Common myeloid progenitor, CD34-positive (primary cell): ENCODE data around the gene DDX27.

Source experiments
- CTCF ChIA-PET: fragments of 350-600 bp; sonication (Branson Sonifier 250); formaldehyde crosslinking; loops from one replicate; lab custom pipeline; 2021; ENCODE audit warnings: antibody characterized with exemption; lab: Charles Lee
- POLR2A ChIA-PET: fragments of 350-600 bp; sonication (Branson Sonifier 250); formaldehyde crosslinking; loops from one replicate; lab custom pipeline; 2021; ENCODE audit warnings: antibody characterized with exemption; lab: Charles Lee
- DNase-seq, 3 donors: peaks; one replicate each; pipeline versions ENCODE4 v3.0.0 to v3.0.0-alpha.2; 2013
- H3K27ac ChIP-seq, 2 experiments: 1 replicate in 1 of 2; 2 replicates in 1 of 2; pipeline ENCODE4 v1.7.0; 2013; ENCODE audit warnings: inconsistent platforms in 2 of 2, low read length in 2 of 2, mild to moderate bottlenecking in 2 of 2, low read depth in 1 of 2, moderate library complexity in 1 of 2; ENCODE audit not compliant: severe bottlenecking in 2 of 2, insufficient read depth in 1 of 2, poor library complexity in 1 of 2
- H3K27me3 ChIP-seq, 5 experiments: replicated peaks in 2 of 5; 1 replicate in 3 of 5; 2 replicates in 2 of 5; pipeline versions ENCODE4 v1.6.1 to v1.7.0; 2013; ENCODE audit warnings: low read length in 4 of 5, mild to moderate bottlenecking in 2 of 5, moderate library complexity in 2 of 5, inconsistent platforms in 1 of 5; ENCODE audit not compliant: insufficient read depth in 5 of 5, control insufficient read depth in 4 of 5
- H3K36me3 ChIP-seq, 4 experiments: 1 replicate in 2 of 4; 2 replicates in 2 of 4; pipeline versions ENCODE4 v1.6.1 to v1.7.0; 2013; ENCODE audit warnings: low read length in 3 of 4, control low read depth in 1 of 4, mild to moderate bottlenecking in 1 of 4; ENCODE audit not compliant: control insufficient read depth in 4 of 4, insufficient read depth in 4 of 4
- H3K4me1 ChIP-seq, 4 experiments: 1 replicate in 3 of 4; 2 replicates in 1 of 4; pipeline versions ENCODE4 v1.6.1 to v1.7.1; 2013; ENCODE audit warnings: low read length in 3 of 4, mild to moderate bottlenecking in 3 of 4, control low read depth in 1 of 4, inconsistent platforms in 1 of 4, moderate library complexity in 1 of 4; ENCODE audit not compliant: control insufficient read depth in 4 of 4, insufficient read depth in 4 of 4; ENCODE audit errors: control extremely low read depth in 1 of 4
- H3K4me3 ChIP-seq, 7 experiments: 1 replicate in 4 of 7; 2 replicates in 3 of 7; pipeline versions ENCODE4 v1.5.1 to v1.7.0; 2013; ENCODE audit warnings: mild to moderate bottlenecking in 7 of 7, low read length in 6 of 7, moderate library complexity in 6 of 7, inconsistent platforms in 2 of 7, low read depth in 2 of 7, control low read depth in 1 of 7; ENCODE audit not compliant: insufficient read depth in 4 of 7, control insufficient read depth in 1 of 7; ENCODE audit errors: extremely low read depth in 1 of 7
- H3K9me3 ChIP-seq, 5 experiments: 1 replicate in 4 of 5; 2 replicates in 1 of 5; pipeline versions ENCODE4 v1.6.1 to v1.7.1; 2013; ENCODE audit warnings: low read length in 4 of 5, mild to moderate bottlenecking in 2 of 5, inconsistent platforms in 1 of 5, low read depth in 1 of 5, moderate library complexity in 1 of 5; ENCODE audit not compliant: control insufficient read depth in 4 of 5, insufficient read depth in 2 of 5; ENCODE audit errors: control extremely low read depth in 1 of 5
- WGBS: methylation state at CpG from one replicate; pipeline ENCODE4 v1.1.5; 2013; ENCODE audit not compliant: insufficient coverage; 5-methylcytosine and 5-hydroxymethylcytosine counted together

The DDX27 gene

GRCh38 chr20:49245921-49246740, 26.9 kb downstream of the DDX27 start:
- 15% methylated on average over 2 of the region's 3 CpGs for WGBS
- CTCF ChIA-PET: interaction anchor here (0.8 to 7.1 kb wide), 18 partner anchors 8 to 621 kb away, joined by 3 to 83 read pairs (median 4); no protein-coding TSS in a partner anchor
- no peaks in the 10 kb centered on the region for H3K27me3 ChIP-seq

GRCh38 chr20:49247169-49247723, 28.0 kb downstream of the DDX27 start:
- peaks cover 2 to 22% (median 16%) of the 10 kb centered on the region in 4 experiments for H3K4me1 ChIP-seq
- no peak for DNase-seq
- POLR2A ChIA-PET: interaction anchor here (0.8 to 1.4 kb wide), 4 partner anchors 12 to 76 kb away, joined by 3 to 4 read pairs (median 4); no protein-coding TSS in a partner anchor
- no peaks in the 10 kb centered on the region for H3K9me3 ChIP-seq
- no peak overlapping the region for H3K27ac ChIP-seq
- CTCF ChIA-PET: interaction anchor here (0.8 to 7.1 kb wide), 11 partner anchors 12 to 114 kb away, joined by 3 to 83 read pairs (median 8); no protein-coding TSS in a partner anchor
- whole genome bisulfite sequencing: 87% methylated on average over 8 of the region's 8 CpGs
- peaks cover 21 to 85% (median 69%) of the 10 kb centered on the region in 4 experiments for H3K36me3 ChIP-seq
- H3K4me3 ChIP-seq: no peak overlapping the region
- no peaks in the 10 kb centered on the region for H3K27me3 ChIP-seq

More at GRCh38 chr20:49245921-49246740, 26.9 kb downstream of the DDX27 start:
- DNase-seq: peak; percentile 45 to 74 (median 72)
- H3K36me3 ChIP-seq: peaks cover 21 to 88% (median 71%) of the 10 kb centered on the region in 4 experiments
- no peaks in the 10 kb centered on the region for H3K9me3 ChIP-seq
- no peak overlapping the region for H3K27ac ChIP-seq
- H3K4me1 ChIP-seq: peaks cover 2 to 22% (median 16%) of the 10 kb centered on the region in 4 experiments
- POLR2A ChIA-PET: interaction anchor here (1.4 to 1.5 kb wide), 2 partner anchors 72 to 78 kb away, joined by 4 to 5 read pairs; no protein-coding TSS in a partner anchor
- H3K4me3 ChIP-seq: no peak overlapping the region

- Histone ChIP-seq H3K27ac (no peak overlapping the region), H3K4me3 (peak overlapping the region in 1 of 7 experiments; percentile 28), H3K36me3 (peaks cover 20 to 86% (median 69%) of the 10 kb centered on the region in 4 experiments), H3K4me1 (peaks cover 2 to 22% (median 16%) of the 10 kb centered on the region in 4 experiments), H3K27me3 (no peaks in the 10 kb centered on the region), H3K9me3 (no peaks in the 10 kb centered on the region)
- 10% methylated on average over 5 of the region's 5 CpGs for WGBS
- ChIA-PET CTCF (interaction anchor here (0.8 to 7.1 kb wide), 9 partner anchors 13 to 114 kb away, joined by 3 to 83 read pairs (median 8); no protein-coding TSS in a partner anchor), POLR2A (interaction anchor here (0.9 to 1.4 kb wide), 2 partner anchors 12 to 76 kb away, joined by 3 to 4 read pairs; no protein-coding TSS in a partner anchor)
- DNase-seq: peak in 2 of 3 donors; percentile 63 to 72
Measured at GRCh38 chr20:49247792-49248191, 28.6 kb downstream of the DDX27 start.

GRCh38 chr20:49248301-49248700, 29.1 kb downstream of the DDX27 start:
- Histone ChIP-seq H3K27me3 (no peaks in the 10 kb centered on the region), H3K9me3 (no peaks in the 10 kb centered on the region), H3K27ac (no peak overlapping the region), H3K36me3 (peaks cover 19 to 86% (median 70%) of the 10 kb centered on the region in 4 experiments), H3K4me1 (peaks cover 2 to 22% (median 16%) of the 10 kb centered on the region in 4 experiments), H3K4me3 (no peak overlapping the region)
- peak in 2 of 3 donors; percentile 5 to 15 for DNase-seq
- POLR2A ChIA-PET: interaction anchor here (0.9 to 1.4 kb wide), 2 partner anchors 13 to 75 kb away, joined by 3 to 4 read pairs; no protein-coding TSS in a partner anchor
- CTCF ChIA-PET: interaction anchor here (1.5 to 7.1 kb wide), 5 partner anchors 16 to 115 kb away, joined by 3 to 83 read pairs (median 11); no protein-coding TSS in a partner anchor
- WGBS: 83% methylated on average over 10 of the region's 10 CpGs

- ChIA-PET POLR2A (no interaction called here), CTCF (interaction anchor here (1.0 to 7.1 kb wide), 8 partner anchors 10 to 116 kb away, joined by 3 to 50 read pairs (median 6); no protein-coding TSS in a partner anchor)
- H3K9me3 ChIP-seq: no peaks in the 10 kb centered on the region
- 98% methylated on average over 16 of the region's 18 CpGs for WGBS
- no peaks in the 10 kb centered on the region for H3K27me3 ChIP-seq
- H3K4me3 ChIP-seq: no peak overlapping the region
- peaks cover 2 to 22% (median 16%) of the 10 kb centered on the region in 4 experiments for H3K4me1 ChIP-seq
- peaks cover 15 to 84% (median 69%) of the 10 kb centered on the region in 4 experiments for H3K36me3 ChIP-seq
- DNase-seq: no peak
- no peak overlapping the region for H3K27ac ChIP-seq
Measured at GRCh38 chr20:49248879-49249665, 29.9 kb downstream of the DDX27 start.
